ENCODE data around the gene RANBP3. TPM values are rescaled to one million over a fixed set of nuclear protein-coding genes. Genes with fewer than 3 reads are reported as not detected.

RANBP3 gene
- total RNA-seq, 6 donors from 2014 or later = 64.4 to 116 (median 68.5) TPM

GRCh38 chr19:5953680-5954213 is 24.2 kb downstream of the RANBP3 start:
- no peaks in the 10 kb centered on the region for H3K27me3 ChIP-seq
- ATAC-seq (ENCODE audit: low FRiP score in 2 of 2) = no peak
- H3K4me3 ChIP-seq = no peak overlapping the region
- no peak for DNase-seq
- peak overlapping the region; percentile 61 to 77 (median 70) for H3K27ac ChIP-seq
- peaks cover 67 to 85% (median 73%) of the 10 kb centered on the region in 4 donors for H3K4me1 ChIP-seq
- TF ChIP-seq EP300 (IDR thresholded peaks at IDR 0.05) (no peak), POLR2AphosphoS5 (IDR thresholded peaks at IDR 0.05) (no peak), POLR2A (IDR thresholded peaks at IDR 0.05) (no peak), CTCF (IDR thresholded peaks at IDR 0.05) (no peak)
- 34 to 53% methylated on average over 11 to 17 of the region's 17 CpGs for WGBS, 2 donors
- no peaks in the 10 kb centered on the region for H3K9me3 ChIP-seq
- H3K36me3 ChIP-seq = peaks cover 0 to 9% (median 2%) of the 10 kb centered on the region in 4 donors

GRCh38 chr19:5953030-5953589 is 24.8 kb downstream of the RANBP3 start:
- Histone ChIP-seq H3K4me1 (peaks cover 70 to 85% (median 77%) of the 10 kb centered on the region in 4 donors), H3K4me3 (no peak overlapping the region), H3K36me3 (peaks cover 0 to 9% (median 2%) of the 10 kb centered on the region in 4 donors), H3K27me3 (no peaks in the 10 kb centered on the region), H3K9me3 (no peaks in the 10 kb centered on the region), H3K27ac (peak overlapping the region; percentile 61 to 77 (median 70))
- WGBS, 2 donors = 45 to 46% methylated on average over 5 of the region's 5 CpGs
- DNase-seq = no peak
- TF ChIP-seq POLR2A (IDR thresholded peaks at IDR 0.05) = no peak
- TF ChIP-seq POLR2AphosphoS5 (IDR thresholded peaks at IDR 0.05) = no peak
- no peak for TF ChIP-seq CTCF (IDR thresholded peaks at IDR 0.05)
- TF ChIP-seq EP300 (IDR thresholded peaks at IDR 0.05) = no peak
- ATAC-seq (ENCODE audit: low FRiP score in 2 of 2) = no peak

- DNase-seq = no peak
- H3K4me3 ChIP-seq = no peak overlapping the region
- peaks cover 74 to 86% (median 81%) of the 10 kb centered on the region in 4 donors for H3K4me1 ChIP-seq
- peaks cover 0 to 9% (median 2%) of the 10 kb centered on the region in 4 donors for H3K36me3 ChIP-seq
- WGBS, 2 donors = 53 to 62% methylated on average over 17 to 18 of the region's 18 CpGs
- TF ChIP-seq POLR2A (IDR thresholded peaks at IDR 0.05) = no peak
- no peak for TF ChIP-seq CTCF (IDR thresholded peaks at IDR 0.05)
- TF ChIP-seq EP300 (IDR thresholded peaks at IDR 0.05) = no peak
- TF ChIP-seq POLR2AphosphoS5 (IDR thresholded peaks at IDR 0.05) = no peak
- no peak for ATAC-seq (ENCODE audit: low FRiP score in 2 of 2)
- no peaks in the 10 kb centered on the region for H3K9me3 ChIP-seq
- no peaks in the 10 kb centered on the region for H3K27me3 ChIP-seq
- H3K27ac ChIP-seq = peak overlapping the region; percentile 61 to 77 (median 70)
Measured at GRCh38 chr19:5952193-5953029, 25.5 kb downstream of the RANBP3 start.

- no peak for ATAC-seq (ENCODE audit: low FRiP score in 2 of 2)
- H3K9me3 ChIP-seq = no peaks in the 10 kb centered on the region
- peak in 1 of 4 donors; percentile 10 for TF ChIP-seq POLR2A (IDR thresholded peaks at IDR 0.05)
- no peak for TF ChIP-seq POLR2AphosphoS5 (IDR thresholded peaks at IDR 0.05)
- no peaks in the 10 kb centered on the region for H3K27me3 ChIP-seq
- H3K4me3 ChIP-seq = no peak overlapping the region
- DNase-seq = peak in 1 of 2 donors; percentile 60
- peaks cover 82 to 96% (median 90%) of the 10 kb centered on the region in 4 donors for H3K4me1 ChIP-seq
- peaks cover 0 to 9% (median 2%) of the 10 kb centered on the region in 4 donors for H3K36me3 ChIP-seq
- WGBS, 2 donors = 23 to 27% methylated on average over 17 to 19 of the region's 19 CpGs
- H3K27ac ChIP-seq = peak overlapping the region in 3 of 4 donors; percentile 69 to 77 (median 71)
Measured at GRCh38 chr19:5951338-5951861, 26.5 kb downstream of the RANBP3 start.

GRCh38 chr19:5950741-5951140 is 27.2 kb downstream of the RANBP3 start:
- Histone ChIP-seq H3K9me3 (no peaks in the 10 kb centered on the region), H3K36me3 (peaks cover 0 to 9% (median 2%) of the 10 kb centered on the region in 4 donors), H3K27ac (peak overlapping the region in 2 of 4 donors; percentile 23 to 77), H3K4me3 (no peak overlapping the region), H3K27me3 (no peaks in the 10 kb centered on the region), H3K4me1 (peaks cover 82 to 97% (median 90%) of the 10 kb centered on the region in 4 donors)
- WGBS, 2 donors = 37 to 56% methylated on average over 3 of the region's 3 CpGs
- TF ChIP-seq POLR2AphosphoS5 (IDR thresholded peaks at IDR 0.05) (no peak), CTCF (IDR thresholded peaks at IDR 0.05) (no peak), EP300 (IDR thresholded peaks at IDR 0.05) (no peak), POLR2A (IDR thresholded peaks at IDR 0.05) (no peak)
- no peak for DNase-seq
- ATAC-seq (ENCODE audit: low FRiP score in 2 of 2) = no peak

All from upper lobe of left lung (tissue), 6 donors.